Measurements from ENCODE around the gene TMUB1. TPM values are rescaled to one million over a fixed set of nuclear protein-coding genes. Genes with fewer than 3 reads are reported as not detected.

Gene TMUB1
- total and polyA plus RNA-seq, 9 of the 15 experiments (the other 6 are each of a cell fraction or from before 2014, with no cell fraction given): 0.14 to 241 (median 74.1) TPM

- TF ChIP-seq CGGBP1 (CRISPR knock-in tag; IDR thresholded peaks at IDR 0.05) (no peak), NBN (IDR thresholded peaks at IDR 0.05; ENCODE audit: low read depth) (no peak), ZNF740 (CRISPR knock-in tag; IDR thresholded peaks at IDR 0.05) (no peak), ZNF740 (tag; IDR thresholded peaks at IDR 0.05) (no peak; a peak in 1 of 4 replicates), THRAP3 (IDR thresholded peaks at IDR 0.05; ENCODE audit: borderline replicate concordance) (no peak), ZNF695 (CRISPR knock-in tag; IDR thresholded peaks at IDR 0.05) (no peak), SAP30 (IDR thresholded peaks at IDR 0.05; ENCODE audit: borderline replicate concordance, insufficient read depth, low read depth, low read length, poor library complexity, severe bottlenecking) (peak; percentile 58), PRMT5 (CRISPR knock-in tag; IDR thresholded peaks at IDR 0.05) (no peak), ZFX (CRISPR knock-in tag; IDR thresholded peaks at IDR 0.05) (no peak; the same call in 1 of the 2 replicates), HNRNPH1 (optimal IDR thresholded peaks at IDR 0.05; ENCODE audit: low read depth, low read length) (no peak), ZNF77 (CRISPR knock-in tag; IDR thresholded peaks at IDR 0.05) (no peak), ZBTB26 (CRISPR knock-in tag; IDR thresholded peaks at IDR 0.05) (0 out of 2 replicates have a peak, but pooled peaks have one; percentile 35), U2AF1 (optimal IDR thresholded peaks at IDR 0.05; ENCODE audit: low read depth, low read length) (peak; percentile 39), HLTF (IDR thresholded peaks at IDR 0.05) (no peak), GMEB1 (CRISPR knock-in tag; IDR thresholded peaks at IDR 0.05) (no peak), SMARCE1 (IDR thresholded peaks at IDR 0.05) (0 out of 2 replicates have a peak, but pooled peaks have one; percentile 10), PRPF4 (IDR thresholded peaks at IDR 0.05; ENCODE audit: insufficient read depth, low read depth, low read length, poor library complexity, severe bottlenecking) (no peak), TCF3 (CRISPR knock-in tag; IDR thresholded peaks at IDR 0.05) (no peak), ZNF785 (CRISPR knock-in tag; IDR thresholded peaks at IDR 0.05) (no peak), SREBF1 (IDR thresholded peaks at IDR 0.05; ENCODE audit: borderline replicate concordance, low read depth, low read length) (0 out of 2 replicates have a peak, but pooled peaks have one; percentile 11), CREB1 (IDR thresholded peaks at IDR 0.05) (no peak), CREB1 (CRISPR knock-in tag; IDR thresholded peaks at IDR 0.05) (no peak; the same call in 1 of the 2 replicates), PHTF2 (CRISPR knock-in tag; IDR thresholded peaks at IDR 0.05) (no peak)
- TF ChIP-seq, protein P1, sequence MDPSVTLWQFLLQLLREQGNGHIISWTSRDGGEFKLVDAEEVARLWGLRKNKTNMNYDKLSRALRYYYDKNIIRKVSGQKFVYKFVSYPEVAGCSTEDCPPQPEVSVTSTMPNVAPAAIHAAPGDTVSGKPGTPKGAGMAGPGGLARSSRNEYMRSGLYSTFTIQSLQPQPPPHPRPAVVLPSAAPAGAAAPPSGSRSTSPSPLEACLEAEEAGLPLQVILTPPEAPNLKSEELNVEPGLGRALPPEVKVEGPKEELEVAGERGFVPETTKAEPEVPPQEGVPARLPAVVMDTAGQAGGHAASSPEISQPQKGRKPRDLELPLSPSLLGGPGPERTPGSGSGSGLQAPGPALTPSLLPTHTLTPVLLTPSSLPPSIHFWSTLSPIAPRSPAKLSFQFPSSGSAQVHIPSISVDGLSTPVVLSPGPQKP (CRISPR knock-in tag; IDR thresholded peaks at IDR 0.05): no peak
Measured at GRCh38 chr7:151081170-151082101, 1.9 kb downstream of the TMUB1 start (continued).

Data from K562 (cell line).